Measurements from ENCODE around the gene KIAA1549. TPM values are rescaled to one million over a fixed set of nuclear protein-coding genes. Genes with fewer than 3 reads are reported as not detected.

Gene KIAA1549
- total and polyA plus RNA-seq, 2 of the 4 experiments (the other 2 are of a cell fraction): 1.3 to 3.3 TPM

GRCh38 chr7:138929969-138930368, 51.2 kb downstream of the KIAA1549 start:
- H2AK5ac ChIP-seq (ENCODE audit: low read depth, low read length): no peak overlapping the region
- no peaks in the 10 kb centered on the region for H3K27me3 ChIP-seq (ENCODE audit: control insufficient read depth, insufficient read depth, low read length)
- H2AK9ac ChIP-seq (replicated peaks; ENCODE audit: low read depth, low read length, poor library complexity): no peak overlapping the region
- dilution Hi-C loops (cut with HindIII; ENCODE audit: low sequenced_read_pairs, unreplicated experiment): no loop called here
- H3K27ac ChIP-seq (ENCODE audit: insufficient read depth, low read length): no peak overlapping the region
- H3K4me1 ChIP-seq (ENCODE audit: control insufficient read depth, insufficient read depth, low read length): peaks cover 7% of the 10 kb centered on the region
- H3K14ac ChIP-seq (replicated peaks; ENCODE audit: low read depth, low read length): no peak overlapping the region
- H4K5ac ChIP-seq (ENCODE audit: low read depth, low read length): no peak overlapping the region
- no peaks in the 10 kb centered on the region for H3K9me3 ChIP-seq (ENCODE audit: control insufficient read depth, insufficient read depth, low read length)
- H2BK20ac ChIP-seq (ENCODE audit: low read depth, low read length): no peak overlapping the region
- DNase-seq (no peak), ATAC-seq (ENCODE audit: low read depth) (no peak)
- H3K4me3 ChIP-seq (ENCODE audit: insufficient read depth, low read depth, low read length): no peak overlapping the region
- H3K18ac ChIP-seq (ENCODE audit: low read depth, low read length): no peak overlapping the region
- no peak overlapping the region for H4K8ac ChIP-seq (ENCODE audit: low read depth in 2 of 2, low read length in 2 of 2)
- no peak overlapping the region for H3K9ac ChIP-seq (ENCODE audit: low read depth, low read length)
- no peak overlapping the region for H3K23ac ChIP-seq (ENCODE audit: low read depth, low read length)
- no peak overlapping the region for H2BK5ac ChIP-seq (ENCODE audit: low read depth, low read length, poor library complexity, severe bottlenecking)
- TF ChIP-seq CHD1 (IDR thresholded peaks at IDR 0.05; ENCODE audit: low read depth, low read length) (no peak), RFX5 (IDR thresholded peaks at IDR 0.05; ENCODE audit: low read depth, low read length) (no peak), MAFK (IDR thresholded peaks at IDR 0.05; ENCODE audit: low read depth, low read length) (no peak), MXI1 (IDR thresholded peaks at IDR 0.05; ENCODE audit: borderline replicate concordance, low read depth, low read length) (no peak), RCOR1 (IDR thresholded peaks at IDR 0.05; ENCODE audit: insufficient replicate concordance, low read length) (no peak), RAD21 (IDR thresholded peaks at IDR 0.05; ENCODE audit: low read length) (no peak), BHLHE40 (IDR thresholded peaks at IDR 0.05; ENCODE audit: low read depth, low read length) (no peak), MAZ (IDR thresholded peaks at IDR 0.05; ENCODE audit: borderline replicate concordance, low read depth, low read length) (no peak), NFE2L2 (IDR thresholded peaks at IDR 0.05; ENCODE audit: low read depth, low read length) (no peak), SMC3 (IDR thresholded peaks at IDR 0.05; ENCODE audit: low read depth, low read length) (no peak), POLR2A (IDR thresholded peaks at IDR 0.05; ENCODE audit: low read depth, low read length) (no peak), CEBPB (IDR thresholded peaks at IDR 0.05; ENCODE audit: low read depth, low read length) (no peak), FOS (IDR thresholded peaks at IDR 0.05; ENCODE audit: low read depth, low read length) (no peak), USF2 (IDR thresholded peaks at IDR 0.05; ENCODE audit: low read depth, low read length) (no peak), CTCF (conservative IDR thresholded peaks at IDR 0.05; ENCODE audit: low read depth, low read length) (no peak), ELK1 (IDR thresholded peaks at IDR 0.05; ENCODE audit: borderline replicate concordance, low read depth, low read length) (no peak)
- no TSS peak for BruUV-seq (replicated peaks)
- ChIA-PET POLR2A (ENCODE audit: unreplicated experiment) (no interaction called here), CTCF (no interaction called here)
- WGBS, 2 experiments (ENCODE audit: extremely low coverage in 2 of 2, insufficient read length in 1 of 2): no CpG with 5 or more reads among the region's 1 CpG
- H4K20me1 ChIP-seq (ENCODE audit: insufficient read depth, low read length): no peaks in the 10 kb centered on the region
- no peak overlapping the region for H4K91ac ChIP-seq (ENCODE audit: insufficient read depth, low read depth, low read length)
- peaks cover 5 to 7% of the 10 kb centered on the region in 2 experiments; a peak in 3 of 4 replicates for H3K79me1 ChIP-seq (ENCODE audit: low read depth in 1 of 2, low read length in 2 of 2)
- in situ Hi-C loops (cut with MboI; ENCODE audit: low sequenced_read_pairs): no loop called here
- peaks cover 4% of the 10 kb centered on the region; the same call in 1 of the 2 replicates for H3K9me1 ChIP-seq (ENCODE audit: insufficient read depth, low read length)
- no peak overlapping the region for H2BK120ac ChIP-seq (ENCODE audit: low read depth, low read length)
- H3K36me3 ChIP-seq (ENCODE audit: control insufficient read depth, insufficient read depth, low read length): no peaks in the 10 kb centered on the region
- intact Hi-C loops (cut with micrococcal nuclease): loop anchor here (5.0 kb wide), 1 partner anchor 52 kb away; the partner anchor contains the start of gene KIAA1549
- no peak overlapping the region for H3K4me2 ChIP-seq (ENCODE audit: low read depth, low read length)
- no peak overlapping the region for H3K56ac ChIP-seq (ENCODE audit: extremely low read depth, insufficient read depth, low read length)
- H2BK15ac ChIP-seq (ENCODE audit: low read depth, low read length): no peak overlapping the region
- H3K4ac ChIP-seq (ENCODE audit: low read depth, low read length): no peak overlapping the region
- H2AFZ ChIP-seq (replicated peaks; ENCODE audit: low read length, poor library complexity): no peak overlapping the region
